ENCODE results near the gene KAT5. TPM values are rescaled to one million over a fixed set of nuclear protein-coding genes. Genes with fewer than 3 reads are reported as not detected.

Gene KAT5
- total and polyA plus RNA-seq, 2 of the 13 experiments (the other 11 are each of a cell fraction or from before 2014, with no cell fraction given) = 35.2 to 48.3 TPM

DNA sequence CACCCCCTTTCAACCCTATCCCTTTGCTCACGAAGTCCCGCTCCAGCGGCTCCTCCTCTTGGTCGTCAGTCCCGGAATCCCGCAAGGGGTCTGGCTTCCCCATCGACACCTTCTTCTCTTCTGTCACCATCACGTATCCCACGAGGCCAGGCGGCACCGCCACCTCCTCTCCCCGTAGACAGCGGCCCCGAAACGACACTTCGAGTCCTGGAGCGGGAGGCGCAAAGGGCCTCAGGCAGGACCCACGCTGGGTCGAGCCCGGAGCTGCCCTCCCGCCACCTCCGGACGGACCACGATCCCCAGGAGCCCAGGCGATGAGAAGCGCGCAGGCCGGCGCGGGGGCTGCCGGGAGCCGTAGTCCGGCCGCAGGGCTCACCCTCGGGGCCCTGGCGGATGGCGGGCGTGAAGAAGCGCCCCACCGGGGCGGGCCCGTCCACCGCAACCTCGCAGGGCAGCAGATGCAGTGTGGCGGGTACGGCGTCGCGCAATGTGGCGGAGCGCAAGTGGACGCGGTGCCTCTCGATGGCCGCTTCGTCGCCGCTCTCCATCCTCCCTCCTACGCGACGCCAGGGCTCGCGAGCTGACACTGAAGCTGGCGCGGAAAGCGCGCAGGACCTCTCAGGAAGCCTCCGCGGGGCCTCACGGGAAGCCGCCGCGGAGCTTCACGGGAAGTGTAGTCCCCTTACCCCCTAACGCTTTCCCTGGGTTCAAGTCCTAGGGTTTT, 8.3 kb downstream of the KAT5 start, which contains the start of gene RNASEH2C (continued):
- TF ChIP-seq, protein P1, sequence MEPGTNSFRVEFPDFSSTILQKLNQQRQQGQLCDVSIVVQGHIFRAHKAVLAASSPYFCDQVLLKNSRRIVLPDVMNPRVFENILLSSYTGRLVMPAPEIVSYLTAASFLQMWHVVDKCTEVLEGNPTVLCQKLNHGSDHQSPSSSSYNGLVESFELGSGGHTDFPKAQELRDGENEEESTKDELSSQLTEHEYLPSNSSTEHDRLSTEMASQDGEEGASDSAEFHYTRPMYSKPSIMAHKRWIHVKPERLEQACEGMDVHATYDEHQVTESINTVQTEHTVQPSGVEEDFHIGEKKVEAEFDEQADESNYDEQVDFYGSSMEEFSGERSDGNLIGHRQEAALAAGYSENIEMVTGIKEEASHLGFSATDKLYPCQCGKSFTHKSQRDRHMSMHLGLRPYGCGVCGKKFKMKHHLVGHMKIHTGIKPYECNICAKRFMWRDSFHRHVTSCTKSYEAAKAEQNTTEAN (CRISPR knock-in tag; conservative IDR thresholded peaks at IDR 0.05) = 0 out of 2 replicates have a peak, but pooled peaks have one; percentile 15
- TF ChIP-seq FOSL1 (CRISPR knock-in tag; IDR thresholded peaks at IDR 0.05; ENCODE audit: borderline replicate concordance) (no peak), RELA (CRISPR knock-in tag; IDR thresholded peaks at IDR 0.05) (peak; percentile 68; the same call in 1 of the 2 replicates), KLF6 (CRISPR knock-in tag; IDR thresholded peaks at IDR 0.05) (peak; percentile 54; the same call in 1 of the 2 replicates), CHCHD3 (CRISPR knock-in tag; IDR thresholded peaks at IDR 0.05) (no peak), MEF2D (CRISPR knock-in tag; IDR thresholded peaks at IDR 0.05) (peak; percentile 20; the same call in 1 of the 2 replicates), PHF5A (CRISPR knock-in tag; IDR thresholded peaks at IDR 0.05; ENCODE audit: low read depth, unreplicated experiment) (no peak), SOX6 (IDR thresholded peaks at IDR 0.05) (no peak), SOX6 (CRISPR knock-in tag; IDR thresholded peaks at IDR 0.05) (no peak; the same call in 1 of the 2 replicates), ZNF768 (CRISPR knock-in tag; IDR thresholded peaks at IDR 0.05) (0 out of 2 replicates have a peak, but pooled peaks have one; percentile 58)
- TF ChIP-seq, protein P2, sequence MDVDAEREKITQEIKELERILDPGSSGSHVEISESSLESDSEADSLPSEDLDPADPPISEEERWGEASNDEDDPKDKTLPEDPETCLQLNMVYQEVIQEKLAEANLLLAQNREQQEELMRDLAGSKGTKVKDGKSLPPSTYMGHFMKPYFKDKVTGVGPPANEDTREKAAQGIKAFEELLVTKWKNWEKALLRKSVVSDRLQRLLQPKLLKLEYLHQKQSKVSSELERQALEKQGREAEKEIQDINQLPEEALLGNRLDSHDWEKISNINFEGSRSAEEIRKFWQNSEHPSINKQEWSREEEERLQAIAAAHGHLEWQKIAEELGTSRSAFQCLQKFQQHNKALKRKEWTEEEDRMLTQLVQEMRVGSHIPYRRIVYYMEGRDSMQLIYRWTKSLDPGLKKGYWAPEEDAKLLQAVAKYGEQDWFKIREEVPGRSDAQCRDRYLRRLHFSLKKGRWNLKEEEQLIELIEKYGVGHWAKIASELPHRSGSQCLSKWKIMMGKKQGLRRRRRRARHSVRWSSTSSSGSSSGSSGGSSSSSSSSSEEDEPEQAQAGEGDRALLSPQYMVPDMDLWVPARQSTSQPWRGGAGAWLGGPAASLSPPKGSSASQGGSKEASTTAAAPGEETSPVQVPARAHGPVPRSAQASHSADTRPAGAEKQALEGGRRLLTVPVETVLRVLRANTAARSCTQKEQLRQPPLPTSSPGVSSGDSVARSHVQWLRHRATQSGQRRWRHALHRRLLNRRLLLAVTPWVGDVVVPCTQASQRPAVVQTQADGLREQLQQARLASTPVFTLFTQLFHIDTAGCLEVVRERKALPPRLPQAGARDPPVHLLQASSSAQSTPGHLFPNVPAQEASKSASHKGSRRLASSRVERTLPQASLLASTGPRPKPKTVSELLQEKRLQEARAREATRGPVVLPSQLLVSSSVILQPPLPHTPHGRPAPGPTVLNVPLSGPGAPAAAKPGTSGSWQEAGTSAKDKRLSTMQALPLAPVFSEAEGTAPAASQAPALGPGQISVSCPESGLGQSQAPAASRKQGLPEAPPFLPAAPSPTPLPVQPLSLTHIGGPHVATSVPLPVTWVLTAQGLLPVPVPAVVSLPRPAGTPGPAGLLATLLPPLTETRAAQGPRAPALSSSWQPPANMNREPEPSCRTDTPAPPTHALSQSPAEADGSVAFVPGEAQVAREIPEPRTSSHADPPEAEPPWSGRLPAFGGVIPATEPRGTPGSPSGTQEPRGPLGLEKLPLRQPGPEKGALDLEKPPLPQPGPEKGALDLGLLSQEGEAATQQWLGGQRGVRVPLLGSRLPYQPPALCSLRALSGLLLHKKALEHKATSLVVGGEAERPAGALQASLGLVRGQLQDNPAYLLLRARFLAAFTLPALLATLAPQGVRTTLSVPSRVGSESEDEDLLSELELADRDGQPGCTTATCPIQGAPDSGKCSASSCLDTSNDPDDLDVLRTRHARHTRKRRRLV (CRISPR knock-in tag; IDR thresholded peaks at IDR 0.05) = no peak
- TF ChIP-seq, protein P3, sequence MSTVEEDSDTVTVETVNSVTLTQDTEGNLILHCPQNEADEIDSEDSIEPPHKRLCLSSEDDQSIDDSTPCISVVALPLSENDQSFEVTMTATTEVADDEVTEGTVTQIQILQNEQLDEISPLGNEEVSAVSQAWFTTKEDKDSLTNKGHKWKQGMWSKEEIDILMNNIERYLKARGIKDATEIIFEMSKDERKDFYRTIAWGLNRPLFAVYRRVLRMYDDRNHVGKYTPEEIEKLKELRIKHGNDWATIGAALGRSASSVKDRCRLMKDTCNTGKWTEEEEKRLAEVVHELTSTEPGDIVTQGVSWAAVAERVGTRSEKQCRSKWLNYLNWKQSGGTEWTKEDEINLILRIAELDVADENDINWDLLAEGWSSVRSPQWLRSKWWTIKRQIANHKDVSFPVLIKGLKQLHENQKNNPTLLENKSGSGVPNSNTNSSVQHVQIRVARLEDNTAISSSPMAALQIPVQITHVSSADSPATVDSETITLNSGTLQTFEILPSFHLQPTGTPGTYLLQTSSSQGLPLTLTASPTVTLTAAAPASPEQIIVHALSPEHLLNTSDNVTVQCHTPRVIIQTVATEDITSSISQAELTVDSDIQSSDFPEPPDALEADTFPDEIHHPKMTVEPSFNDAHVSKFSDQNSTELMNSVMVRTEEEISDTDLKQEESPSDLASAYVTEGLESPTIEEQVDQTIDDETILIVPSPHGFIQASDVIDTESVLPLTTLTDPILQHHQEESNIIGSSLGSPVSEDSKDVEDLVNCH (CRISPR knock-in tag; IDR thresholded peaks at IDR 0.05) = no peak
- TF ChIP-seq, protein P4, sequence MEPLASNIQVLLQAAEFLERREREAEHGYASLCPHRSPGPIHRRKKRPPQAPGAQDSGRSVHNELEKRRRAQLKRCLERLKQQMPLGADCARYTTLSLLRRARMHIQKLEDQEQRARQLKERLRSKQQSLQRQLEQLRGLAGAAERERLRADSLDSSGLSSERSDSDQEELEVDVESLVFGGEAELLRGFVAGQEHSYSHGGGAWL (CRISPR knock-in tag; IDR thresholded peaks at IDR 0.05) = peak; percentile 77; the same call in 1 of the 2 replicates
- TF ChIP-seq, protein P5, sequence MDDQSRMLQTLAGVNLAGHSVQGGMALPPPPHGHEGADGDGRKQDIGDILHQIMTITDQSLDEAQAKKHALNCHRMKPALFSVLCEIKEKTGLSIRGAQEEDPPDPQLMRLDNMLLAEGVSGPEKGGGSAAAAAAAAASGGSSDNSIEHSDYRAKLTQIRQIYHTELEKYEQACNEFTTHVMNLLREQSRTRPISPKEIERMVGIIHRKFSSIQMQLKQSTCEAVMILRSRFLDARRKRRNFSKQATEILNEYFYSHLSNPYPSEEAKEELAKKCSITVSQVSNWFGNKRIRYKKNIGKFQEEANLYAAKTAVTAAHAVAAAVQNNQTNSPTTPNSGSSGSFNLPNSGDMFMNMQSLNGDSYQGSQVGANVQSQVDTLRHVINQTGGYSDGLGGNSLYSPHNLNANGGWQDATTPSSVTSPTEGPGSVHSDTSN (CRISPR knock-in tag; IDR thresholded peaks at IDR 0.05; ENCODE audit: borderline replicate concordance) = 0 out of 2 replicates have a peak, but pooled peaks have one; percentile 34
- TF ChIP-seq, protein P6, sequence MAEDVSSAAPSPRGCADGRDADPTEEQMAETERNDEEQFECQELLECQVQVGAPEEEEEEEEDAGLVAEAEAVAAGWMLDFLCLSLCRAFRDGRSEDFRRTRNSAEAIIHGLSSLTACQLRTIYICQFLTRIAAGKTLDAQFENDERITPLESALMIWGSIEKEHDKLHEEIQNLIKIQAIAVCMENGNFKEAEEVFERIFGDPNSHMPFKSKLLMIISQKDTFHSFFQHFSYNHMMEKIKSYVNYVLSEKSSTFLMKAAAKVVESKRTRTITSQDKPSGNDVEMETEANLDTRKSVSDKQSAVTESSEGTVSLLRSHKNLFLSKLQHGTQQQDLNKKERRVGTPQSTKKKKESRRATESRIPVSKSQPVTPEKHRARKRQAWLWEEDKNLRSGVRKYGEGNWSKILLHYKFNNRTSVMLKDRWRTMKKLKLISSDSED (CRISPR knock-in tag; IDR thresholded peaks at IDR 0.05) = no peak
